SH-SY5Y (cell line): ENCODE data around the gene NPTX2.

ENCODE experiments used
- GATA2 ChIP-seq: IDR thresholded peaks from 2 replicates; pipeline ENCODE4 v1.6.1; 2011; ENCODE audit warnings: mild to moderate bottlenecking, low read depth, low read length
- GATA3 ChIP-seq: IDR thresholded peaks from 2 replicates; pipeline ENCODE4 v1.6.1; 2011; ENCODE audit warnings: low read depth, mild to moderate bottlenecking, low read length, moderate library complexity

- TF ChIP-seq GATA2: no peak
- TF ChIP-seq GATA3: no peak
Observed at GRCh38 chr7:98655611-98656010, 38.5 kb downstream of the NPTX2 start.
